ENCODE measurements around the gene SCP2D1. TPM values are rescaled to one million over a fixed set of nuclear protein-coding genes. Genes with fewer than 3 reads are reported as not detected.
"Not testable (repeated sequence)": the region's sequence is repeated elsewhere in the genome, so short reads cannot be mapped to it uniquely, and the experiment has no call there.

SCP2D1 gene
- total RNA-seq, 2 donors from 2014 or later: not detected

- no peaks in the 10 kb centered on the region for H3K4me1 ChIP-seq
- no peak for TF ChIP-seq CTCF (IDR thresholded peaks at IDR 0.05)
- H3K4me3 ChIP-seq: no peak overlapping the region
- intact Hi-C loops (cut with DNase I): no loop called here
- no peak overlapping the region for H3K9ac ChIP-seq (ENCODE audit: low read depth in 2 of 2, low read length in 2 of 2)
- H3K9me3 ChIP-seq: no peaks in the 10 kb centered on the region
- H3K27ac ChIP-seq: no peak overlapping the region
- H3K36me3 ChIP-seq: no peaks in the 10 kb centered on the region
- H3K27me3 ChIP-seq: no peaks in the 10 kb centered on the region
- no peak for DNase-seq
Measured at GRCh38 chr20:18778690-18779392, 34.7 kb upstream of the SCP2D1 start.

- Histone ChIP-seq H3K9ac (ENCODE audit: low read depth in 2 of 2, low read length in 2 of 2) (no peak overlapping the region), H3K4me3 (no peak overlapping the region), H3K9me3 (no peaks in the 10 kb centered on the region), H3K4me1 (no peaks in the 10 kb centered on the region), H3K36me3 (no peaks in the 10 kb centered on the region), H3K27ac (no peak overlapping the region), H3K27me3 (no peaks in the 10 kb centered on the region)
- intact Hi-C loops (cut with DNase I): no loop called here
- no peak for DNase-seq
- TF ChIP-seq CTCF (IDR thresholded peaks at IDR 0.05): no peak
Measured at GRCh38 chr20:18780385-18781130, 33.0 kb upstream of the SCP2D1 start.

- Histone ChIP-seq H3K27me3 (no peaks in the 10 kb centered on the region), H3K9me3 (no peaks in the 10 kb centered on the region), H3K4me3 (no peak overlapping the region), H3K9ac (ENCODE audit: low read depth in 2 of 2, low read length in 2 of 2) (no peak overlapping the region), H3K27ac (no peak overlapping the region), H3K4me1 (no peaks in the 10 kb centered on the region), H3K36me3 (no peaks in the 10 kb centered on the region)
- no peak for DNase-seq
- no peak for TF ChIP-seq CTCF (IDR thresholded peaks at IDR 0.05)
- intact Hi-C loops (cut with DNase I): no loop called here
Measured at GRCh38 chr20:18781509-18781908, 32.1 kb upstream of the SCP2D1 start.

GRCh38 chr20:18783385-18783959, 30.1 kb upstream of the SCP2D1 start:
- TF ChIP-seq CTCF (IDR thresholded peaks at IDR 0.05): no peak
- Histone ChIP-seq H3K9me3 (no peaks in the 10 kb centered on the region), H3K9ac (ENCODE audit: low read depth in 2 of 2, low read length in 2 of 2) (no peak overlapping the region), H3K27me3 (no peaks in the 10 kb centered on the region), H3K27ac (no peak overlapping the region), H3K4me3 (no peak overlapping the region), H3K4me1 (no peaks in the 10 kb centered on the region), H3K36me3 (no peaks in the 10 kb centered on the region)
- DNase-seq: no peak
- intact Hi-C loops (cut with DNase I): no loop called here

- H3K4me3 ChIP-seq; H3K9ac ChIP-seq (ENCODE audit: low read depth in 2 of 2, low read length in 2 of 2); H3K27me3 ChIP-seq; H3K36me3 ChIP-seq; H3K9me3 ChIP-seq; intact Hi-C loops (cut with DNase I); H3K27ac ChIP-seq; DNase-seq; H3K4me1 ChIP-seq: not testable (repeated sequence)
Measured at GRCh38 chr20:18787046-18787445, 26.5 kb upstream of the SCP2D1 start.

GRCh38 chr20:18788021-18788420, 25.6 kb upstream of the SCP2D1 start:
- DNase-seq: no peak
- no peaks in the 10 kb centered on the region for H3K36me3 ChIP-seq
- intact Hi-C loops (cut with DNase I): no loop called here
- no peak for TF ChIP-seq CTCF (IDR thresholded peaks at IDR 0.05)
- H3K4me3 ChIP-seq: no peak overlapping the region
- H3K9ac ChIP-seq (ENCODE audit: low read depth in 2 of 2, low read length in 2 of 2): no peak overlapping the region
- H3K9me3 ChIP-seq: no peaks in the 10 kb centered on the region
- no peaks in the 10 kb centered on the region for H3K4me1 ChIP-seq
- H3K27ac ChIP-seq: no peak overlapping the region
- H3K27me3 ChIP-seq: no peaks in the 10 kb centered on the region
